ENCODE results near the gene SBF2. TPM values are rescaled to one million over a fixed set of nuclear protein-coding genes. Genes with fewer than 3 reads are reported as not detected.

SBF2 gene
- total RNA-seq, 4 donors from 2014 or later, result 29.7 to 60.4 (median 36.0) TPM

- WGBS, 2 donors, result 90 to 91% methylated on average over 11 of the region's 11 CpGs
- no peak for TF ChIP-seq POLR2A (IDR thresholded peaks at IDR 0.05)
- no peak for TF ChIP-seq CTCF (IDR thresholded peaks at IDR 0.05)
- no peak overlapping the region for H3K4me3 ChIP-seq (ENCODE audit: low read depth, poor library complexity, severe bottlenecking)
- intact Hi-C loops (cut with DNase I; ENCODE audit: low total_unique reads), result loop anchor here (10.0 kb wide), 1 partner anchor 48 kb away; no protein-coding TSS in a partner anchor
- DNase-seq (ENCODE audit: low spot score in 2 of 2), result no peak
These were observed 561.6 kb downstream of the SBF2 start for GRCh38 chr11:9732453-9732852.

GRCh38 chr11:9731256-9731655 is 562.8 kb downstream of the SBF2 start:
- H3K4me3 ChIP-seq (ENCODE audit: low read depth, poor library complexity, severe bottlenecking), result no peak overlapping the region
- no peak for TF ChIP-seq CTCF (IDR thresholded peaks at IDR 0.05)
- no peak for TF ChIP-seq POLR2A (IDR thresholded peaks at IDR 0.05)
- WGBS, 2 donors, result 89 to 92% methylated on average over 1 of the region's 1 CpG
- DNase-seq (ENCODE audit: low spot score in 2 of 2), result no peak
- intact Hi-C loops (cut with DNase I; ENCODE audit: low total_unique reads), result loop anchor here (10.0 kb wide), 1 partner anchor 46 kb away; no protein-coding TSS in a partner anchor

Other genes with a start within 250 kb of the SBF2 start
- 100 to 1,000 TPM; 117 to 406 (median 299) TPM for gene ADM, start 10.9 kb upstream of the SBF2 start, total RNA-seq
- gene AMPD3, start 161.0 kb upstream of the SBF2 start, total RNA-seq, result 10 to 100 TPM; 30.2 to 43.3 (median 32.6) TPM
- gene RNF141, start 247.0 kb upstream of the SBF2 start, total RNA-seq, result 10 to 100 TPM; 70.6 to 74.9 (median 74.2) TPM

All from lower leg skin (tissue), 4 donors.